Endometrial microvascular endothelial cells (primary cell): ENCODE measurements around the gene DAPK1. TPM values are rescaled to one million over a fixed set of nuclear protein-coding genes. Genes with fewer than 3 reads are reported as not detected.
"Not testable (repeated sequence)": the region's sequence is repeated elsewhere in the genome, so short reads cannot be mapped to it uniquely, and the experiment has no call there.

Experiments used
- in situ Hi-C: cut with HindIII; loops from 2 replicates; pipeline ENCODE4 v1.10.0; 2017; ENCODE audit warnings: low sequenced_read_pairs, low pct_unique_long_range_greater_than_20kb; ENCODE audit errors: inconsistent ontology term
- total RNA-seq: library from RNA; depleted of rRNA; stranded (reverse); fragments of >200 nt; gene quantifications from one replicate; pipeline ENCODE4 v1.2.3, GENCODE V29; 2015; ENCODE audit errors: inconsistent ontology term

Gene DAPK1
- total RNA-seq, 1 donor from 2014 or later = 1.6 TPM

DNA sequence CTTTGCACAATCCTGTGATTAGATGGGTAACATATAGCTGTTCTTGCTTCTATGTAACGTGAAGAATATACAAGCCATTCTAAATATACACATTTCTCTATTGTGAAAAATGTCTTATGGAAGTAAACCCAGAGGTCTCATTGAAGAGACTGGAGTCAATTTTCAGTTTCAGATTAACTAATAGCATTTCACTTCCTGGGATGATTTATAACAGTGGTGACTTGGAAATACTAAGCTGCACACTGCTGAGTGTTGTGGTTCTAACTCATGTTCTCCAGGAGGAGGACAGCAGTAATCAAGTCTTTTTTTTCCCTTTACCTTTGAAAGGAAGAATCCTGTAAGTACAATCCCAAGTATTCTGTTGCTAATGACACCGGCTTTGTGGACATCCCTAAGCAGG, 231.6 kb downstream of the DAPK1 start:
- in situ Hi-C loops = no loop called here

DNA sequence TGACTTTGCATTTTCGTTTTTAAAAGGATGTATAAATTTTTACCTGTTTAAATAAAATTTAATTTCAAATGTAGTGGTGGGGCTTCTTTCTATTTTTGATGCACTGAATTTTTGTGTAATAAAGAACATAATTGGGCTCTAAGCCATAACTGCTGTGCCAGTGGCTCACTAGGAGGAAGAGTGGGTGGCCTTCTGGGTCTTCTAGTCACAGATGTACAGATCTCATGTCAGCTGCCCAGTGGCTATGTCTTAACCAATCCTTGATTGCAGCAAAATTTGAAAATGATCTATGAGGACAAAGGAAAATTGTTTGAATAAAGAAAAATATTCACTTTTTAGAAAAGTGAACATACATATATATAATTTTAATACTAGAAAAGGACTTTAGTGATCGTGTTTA, 233.7 kb downstream of the DAPK1 start:
- in situ Hi-C loops = no loop called here

DNA sequence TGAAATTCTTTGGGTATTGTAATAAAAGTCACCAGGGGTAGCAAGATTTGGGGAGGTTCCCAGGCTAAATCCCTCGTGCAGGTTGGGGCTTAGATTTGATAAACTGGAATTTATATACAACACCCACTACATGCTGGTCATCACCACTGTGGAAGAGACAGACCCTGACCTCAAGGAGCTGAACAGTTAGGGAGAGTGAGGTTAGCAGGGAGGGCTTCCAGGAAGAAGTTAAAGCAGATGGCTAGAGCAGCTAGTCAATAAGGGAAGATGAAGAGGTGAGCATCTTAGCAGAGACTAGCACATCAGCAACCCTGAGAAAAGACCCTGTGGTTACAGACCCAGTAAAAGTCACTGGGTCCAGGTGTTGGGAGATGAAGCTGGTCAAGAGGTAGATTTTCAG, 234.7 kb downstream of the DAPK1 start:
- in situ Hi-C loops = no loop called here

DNA sequence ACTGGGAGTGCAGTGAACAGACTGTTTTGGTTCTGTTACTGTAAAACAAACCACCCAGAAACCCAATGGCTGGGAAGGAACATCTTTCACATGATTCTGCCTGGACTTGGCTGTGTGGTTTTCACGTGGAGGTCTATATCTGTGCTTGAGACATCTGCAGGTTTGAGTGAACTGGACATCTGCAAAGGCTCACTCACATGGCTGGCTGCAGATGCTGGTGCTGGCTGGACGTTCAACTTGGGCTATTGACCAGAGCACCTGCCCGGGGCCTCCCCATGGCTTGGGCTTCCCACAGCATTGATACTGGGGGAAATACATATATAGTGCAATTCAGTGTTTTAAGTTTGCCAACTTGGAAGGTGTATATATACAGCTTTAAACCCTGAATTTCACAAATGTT, 235.1 kb downstream of the DAPK1 start:
- in situ Hi-C loops = no loop called here

DNA sequence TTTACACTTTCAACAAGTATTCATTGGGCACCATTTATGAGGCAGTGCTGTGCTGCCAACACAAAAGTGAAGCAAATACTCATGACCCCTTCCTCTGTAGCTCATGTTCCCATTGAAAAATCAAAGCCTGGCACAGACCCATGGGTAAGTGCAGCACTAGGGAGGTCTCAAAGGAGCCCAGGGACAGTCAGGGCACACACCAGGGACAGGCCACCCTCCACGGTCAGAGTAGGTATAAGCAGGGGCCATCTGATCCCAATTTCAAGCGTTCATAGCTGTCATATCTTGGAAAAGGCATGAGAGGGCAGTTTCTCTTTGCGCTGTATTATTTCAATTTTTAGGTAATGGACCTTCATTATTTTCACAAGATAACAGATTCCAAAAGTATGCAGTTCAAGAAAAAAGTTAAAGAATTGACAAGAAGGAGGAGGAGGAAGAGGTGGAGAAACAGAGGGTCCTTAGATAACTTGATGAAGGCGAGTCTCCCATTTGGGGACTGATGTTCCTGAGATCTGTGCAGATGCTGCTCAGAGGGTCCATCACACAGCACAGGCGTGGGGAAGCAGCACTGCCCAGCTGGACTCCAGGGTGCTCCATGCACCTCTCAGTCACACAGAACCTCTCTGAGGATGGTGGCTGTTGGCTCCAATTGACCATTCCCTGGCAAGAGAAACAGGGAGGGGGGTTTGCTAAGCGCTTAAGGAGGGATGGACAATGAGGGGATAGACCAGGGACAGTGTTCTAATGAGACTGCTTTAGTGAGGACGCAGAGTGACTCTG, 235.8 kb downstream of the DAPK1 start:
- in situ Hi-C loops = no loop called here

DNA sequence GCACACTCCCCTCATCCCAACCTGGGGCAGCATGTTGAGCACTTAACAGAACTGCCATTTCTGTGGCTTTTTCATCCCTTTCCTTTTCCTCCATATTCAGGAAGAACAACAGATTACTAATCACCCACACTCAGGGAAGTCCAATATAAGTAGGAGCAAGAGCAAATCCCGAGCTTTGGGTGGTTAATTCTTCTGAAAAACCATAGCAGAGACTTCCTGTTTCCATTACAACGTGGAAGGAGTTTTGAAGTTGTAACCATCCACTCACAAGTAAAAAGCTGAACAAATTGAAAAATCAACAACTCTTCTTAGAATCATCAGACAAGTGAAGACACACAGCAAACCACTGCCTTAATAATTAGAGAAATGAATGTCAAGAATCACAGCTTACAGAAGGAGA, 236.4 kb downstream of the DAPK1 start:
- in situ Hi-C loops = no loop called here

DNA sequence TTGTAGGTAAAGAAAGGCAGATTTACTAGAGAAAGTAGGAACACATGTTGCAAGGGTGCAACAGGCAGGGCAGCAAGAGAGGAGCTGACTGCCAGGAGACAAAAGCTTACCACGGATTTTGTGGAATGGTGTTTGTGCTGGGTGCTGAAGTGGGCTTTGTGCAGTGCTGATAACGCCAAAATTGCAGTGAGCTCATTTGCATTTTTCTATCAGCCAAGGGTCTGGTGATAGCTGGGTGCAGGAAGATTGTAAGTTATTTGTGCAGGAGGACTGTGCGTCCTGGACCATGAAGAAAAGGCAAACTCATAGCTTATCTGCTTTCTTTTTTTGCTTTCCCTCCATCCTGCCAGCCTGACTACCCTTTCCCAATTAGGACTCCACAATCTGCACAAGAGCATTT, 241.9 kb downstream of the DAPK1 start:
- in situ Hi-C loops = no loop called here

DNA sequence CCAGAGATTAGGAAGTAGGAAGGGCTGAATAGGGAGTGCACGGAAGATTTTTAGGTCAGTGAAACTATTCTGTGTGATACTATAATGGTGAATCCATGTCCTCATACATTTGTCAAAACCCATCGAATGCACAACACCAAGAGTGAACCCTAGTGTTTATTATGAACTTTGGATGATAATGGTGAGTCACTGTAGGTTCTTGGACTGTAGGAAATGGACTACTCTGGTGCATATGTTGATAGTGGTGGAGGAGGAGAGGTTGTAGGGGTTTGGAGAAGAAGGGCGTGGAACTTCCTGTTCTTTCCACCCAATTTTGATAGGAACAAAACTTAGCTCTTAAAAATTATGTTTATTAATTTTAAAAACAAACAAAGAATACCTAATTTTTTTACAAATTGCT, 242.5 kb downstream of the DAPK1 start:
- in situ Hi-C loops = no loop called here

DNA sequence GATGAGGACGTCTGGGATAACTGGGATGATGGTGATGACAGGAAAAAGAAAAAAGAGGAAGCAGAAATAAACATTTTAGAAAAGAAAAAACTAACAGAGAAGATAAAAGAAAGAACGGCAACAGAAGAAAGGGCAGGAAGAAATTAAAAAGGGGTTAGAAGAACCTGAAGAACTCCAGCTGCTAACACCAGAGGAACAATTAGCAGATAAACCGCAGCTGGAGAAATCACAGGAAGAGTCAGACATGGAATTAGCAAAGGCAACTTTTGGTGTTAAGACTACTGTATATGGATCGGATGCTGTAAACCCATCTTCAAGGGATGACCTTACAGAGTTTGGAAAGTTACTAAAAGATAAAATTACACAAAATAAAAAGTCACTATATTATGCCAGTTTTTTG, 243.7 kb downstream of the DAPK1 start:
- in situ Hi-C loops = no loop called here

DNA sequence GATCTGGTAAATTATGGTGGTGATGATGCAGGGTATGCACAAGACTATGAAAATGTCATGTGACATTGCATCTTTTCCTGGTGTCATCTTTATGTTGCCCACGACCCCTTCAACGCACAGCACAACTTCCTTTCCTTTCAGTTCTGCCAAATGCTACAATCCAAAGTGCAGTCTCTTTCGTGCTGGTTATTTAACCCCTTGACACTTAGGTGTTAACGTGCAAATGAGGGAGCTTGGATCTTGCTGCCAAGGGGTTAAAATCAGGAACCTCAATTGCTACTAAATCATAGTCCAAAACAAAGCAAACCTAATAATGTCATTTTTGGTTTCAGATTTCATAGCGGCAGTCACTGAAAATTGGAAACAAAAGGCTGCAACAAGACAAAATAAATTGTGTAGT, 244.2 kb downstream of the DAPK1 start:
- in situ Hi-C loops = no loop called here

DNA sequence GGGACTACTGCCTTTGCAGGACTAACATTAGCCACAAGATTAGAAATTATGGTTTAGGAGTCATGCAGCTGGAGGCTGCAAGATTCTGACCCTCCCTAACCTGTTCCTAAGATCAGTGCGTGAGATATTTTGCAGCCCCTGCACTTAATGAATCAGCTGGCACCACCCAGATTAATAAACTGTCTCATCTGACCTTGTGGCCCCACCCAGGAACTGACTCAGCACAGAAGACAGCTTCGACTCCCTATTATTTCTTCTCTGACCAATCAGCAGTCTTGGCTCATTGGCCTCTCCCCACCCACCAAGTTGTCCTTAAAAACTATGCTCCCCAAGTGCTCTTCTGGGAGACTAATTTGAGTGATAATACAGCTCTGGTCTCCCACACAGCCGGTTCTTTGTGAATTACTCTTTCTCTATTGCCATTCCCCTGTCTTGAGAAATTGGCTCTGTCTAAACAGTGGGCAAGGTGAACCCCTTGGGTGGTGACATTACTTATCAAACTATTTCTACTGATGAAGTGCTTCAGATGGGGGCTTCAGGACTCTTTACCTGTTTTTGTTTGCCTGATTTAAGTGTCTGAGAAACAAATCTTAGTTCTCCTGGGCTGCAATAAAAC, 245.3 kb downstream of the DAPK1 start:
- in situ Hi-C loops = no loop called here

DNA sequence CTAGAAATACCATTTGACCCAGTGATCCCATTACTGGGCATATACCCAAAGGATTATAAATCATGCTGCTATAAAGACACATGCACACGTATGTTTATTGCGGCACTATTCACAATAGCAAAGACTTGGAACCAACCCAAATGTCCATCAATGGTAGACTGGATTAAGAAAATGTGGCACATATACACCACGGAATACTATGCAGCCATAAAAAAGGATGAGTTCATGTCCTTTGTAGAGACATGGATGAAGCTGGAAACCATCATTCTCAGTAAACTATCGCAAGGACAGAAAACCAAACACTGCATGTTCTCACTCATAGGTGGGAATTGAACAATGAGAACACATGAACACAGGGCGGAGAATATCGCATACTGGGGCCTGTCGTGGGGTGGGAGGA, 246.6 kb downstream of the DAPK1 start:
- in situ Hi-C loops = not testable (repeated sequence)

DNA sequence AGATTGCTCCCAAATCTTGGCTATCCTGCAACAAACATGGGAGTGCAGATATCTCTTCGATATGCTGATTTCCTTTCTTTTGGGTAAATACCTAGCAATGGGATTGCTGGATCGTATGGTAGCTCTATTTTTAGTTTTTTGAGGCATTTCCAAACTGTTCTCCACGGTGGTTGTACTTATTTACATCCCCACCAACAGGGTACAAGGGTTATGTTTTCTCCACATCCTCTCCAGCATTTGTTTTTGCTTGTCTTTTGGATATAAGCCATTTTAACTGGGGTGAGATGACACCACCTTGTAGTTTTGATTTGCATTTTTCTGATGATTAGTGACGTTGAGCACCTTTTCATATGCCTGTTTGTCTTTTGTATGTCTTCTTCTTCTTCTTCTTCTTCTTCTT, 248.5 kb downstream of the DAPK1 start:
- in situ Hi-C loops = no loop called here

DNA sequence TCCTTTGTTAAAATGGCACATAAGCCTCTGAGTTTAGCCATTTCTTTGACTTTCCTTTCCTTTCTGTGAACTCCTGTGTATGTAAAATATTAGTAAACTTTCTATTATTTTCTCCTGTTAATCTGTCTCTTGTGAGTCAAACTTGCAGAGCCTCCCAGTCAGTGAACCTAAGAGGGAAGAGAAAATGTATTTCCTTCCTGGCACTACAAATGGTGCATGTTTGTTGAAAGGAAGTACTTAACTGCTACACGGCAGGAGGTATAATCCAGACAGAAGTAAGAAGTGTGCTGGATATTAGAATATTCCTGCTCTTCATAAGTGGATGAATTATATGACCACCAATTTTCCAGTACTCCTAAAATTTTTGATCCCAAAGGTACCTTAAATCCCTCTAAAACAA, 251.2 kb downstream of the DAPK1 start:
- in situ Hi-C loops = no loop called here

DNA sequence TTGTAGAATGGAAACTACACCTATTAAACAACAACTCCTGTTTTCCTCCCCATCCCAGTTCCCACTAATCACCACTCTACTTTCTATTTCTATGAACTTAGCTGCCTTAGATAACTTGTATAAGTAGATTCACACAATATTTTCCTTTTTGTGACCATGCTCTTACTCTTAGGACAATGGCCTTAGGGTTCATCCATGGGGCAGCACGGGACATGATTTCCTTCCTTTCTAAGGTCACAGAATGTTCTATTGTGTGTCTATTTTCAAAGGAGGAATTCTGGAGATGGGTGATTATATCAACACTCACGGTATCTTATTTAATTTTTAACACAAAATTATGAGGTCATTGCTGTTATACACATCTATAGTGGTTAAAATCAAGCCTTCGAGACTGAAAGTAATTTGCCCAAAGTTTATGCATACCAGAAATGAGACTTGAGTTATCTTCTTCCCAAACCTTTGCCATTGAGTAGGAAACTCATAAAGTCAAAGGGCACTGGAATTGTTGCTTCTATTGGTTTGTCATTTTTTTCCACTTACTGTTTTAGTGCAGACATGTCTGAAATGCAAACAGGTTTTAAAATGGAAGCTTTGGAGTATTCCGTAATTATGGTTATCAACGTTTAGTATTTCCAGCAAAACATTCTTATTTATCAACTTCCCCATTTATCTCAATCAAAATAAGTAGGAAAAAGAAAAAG, 251.8 kb downstream of the DAPK1 start:
- in situ Hi-C loops = no loop called here

DNA sequence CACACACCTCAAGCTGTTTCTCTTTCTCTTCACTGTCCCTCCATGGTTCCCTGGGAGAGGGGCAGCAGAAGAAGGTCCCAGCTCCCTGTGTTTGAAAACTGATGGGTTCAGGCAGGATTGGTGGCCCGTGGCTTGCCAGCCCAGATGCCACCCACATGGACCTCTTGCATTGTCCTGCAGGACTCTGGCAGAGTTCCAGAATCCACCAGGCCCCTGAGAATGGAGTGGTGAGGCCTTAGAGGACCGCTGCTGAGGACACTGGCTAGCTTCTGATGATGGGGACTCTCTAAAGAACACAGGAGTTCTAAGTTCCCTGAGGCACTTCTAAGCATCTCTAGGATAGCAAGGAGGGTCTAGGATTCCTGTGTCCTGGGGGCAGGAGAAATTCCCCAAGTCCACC, 253.1 kb downstream of the DAPK1 start:
- in situ Hi-C loops = no loop called here

DNA sequence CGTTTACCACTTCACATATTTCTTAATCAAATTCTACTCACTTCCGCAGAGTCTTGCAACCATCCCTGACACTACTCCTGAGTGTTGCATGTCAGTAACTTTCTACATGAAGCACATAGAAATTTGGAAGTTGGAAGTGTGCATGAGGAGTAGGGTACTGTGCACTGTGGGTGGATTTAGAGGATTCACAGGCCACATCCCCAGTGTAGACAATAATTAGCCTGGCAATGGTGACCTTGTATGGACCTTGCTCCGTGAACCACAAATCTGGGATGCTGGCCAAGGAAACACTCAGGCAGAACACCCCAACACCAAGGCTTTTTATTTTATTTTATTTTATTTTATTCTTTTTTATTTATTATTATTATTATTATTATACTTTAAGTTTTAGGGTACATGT, 253.8 kb downstream of the DAPK1 start:
- in situ Hi-C loops = no loop called here

DNA sequence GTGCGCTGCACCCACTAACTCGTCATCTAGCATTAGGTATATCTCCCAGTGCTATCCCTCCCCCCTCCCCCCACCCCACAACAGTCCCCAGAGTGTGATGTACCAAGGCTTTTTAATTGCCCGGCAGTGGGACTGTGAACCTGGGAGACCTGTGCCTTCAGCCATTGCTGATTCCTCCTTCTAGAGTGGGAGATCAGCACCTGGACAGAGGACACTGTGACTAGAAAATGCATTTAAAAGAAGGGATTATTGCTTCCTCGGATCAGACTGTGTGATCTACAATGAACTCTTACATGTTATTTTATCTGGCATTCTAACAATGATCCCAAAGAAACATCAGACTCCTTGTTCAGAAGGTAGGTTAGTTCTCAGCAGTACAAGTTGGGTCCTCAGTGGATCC, 254.2 kb downstream of the DAPK1 start:
- in situ Hi-C loops = no loop called here

DNA sequence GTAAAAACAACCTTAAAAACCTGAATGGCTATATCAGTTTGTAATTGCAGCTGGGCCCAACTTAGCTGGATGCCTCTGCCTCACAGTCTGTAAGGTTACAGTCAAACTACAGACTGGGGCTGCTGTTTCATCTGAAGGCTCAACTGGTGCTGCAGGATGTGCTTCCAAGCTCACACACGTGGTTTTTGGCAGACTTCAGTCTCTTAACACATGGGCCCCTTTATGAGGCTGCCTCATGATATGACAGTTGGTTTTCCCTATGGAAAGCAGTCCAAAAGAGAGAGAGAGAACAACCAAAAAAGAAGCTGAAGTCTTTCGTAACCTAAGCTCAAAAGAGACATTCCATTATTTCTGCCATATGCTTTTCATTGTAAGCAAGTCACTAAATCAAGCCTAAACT, 255.6 kb downstream of the DAPK1 start:
- in situ Hi-C loops = no loop called here
